ENCODE measurements around the gene FH. TPM values are rescaled to one million over a fixed set of nuclear protein-coding genes. Genes with fewer than 3 reads are reported as not detected.

FH gene
- 10 to 100 TPM; 64.1 to 86.4 (median 75.0) TPM for polyA plus RNA-seq (ENCODE audit: insufficient read length in 10 of 10)
- long read RNA-seq, donor 1, transcript FH-201 (10 exons, 1,797 nt), result major isoform, 12 of 42 reads
- long read RNA-seq, donor 1, partial matches to known transcripts, result 30 of 42 reads
- long read RNA-seq, donor 1, other reads (novel, unspliced or antisense), result 0 of 42 reads
- long read RNA-seq, donor 2, transcript FH-201 (10 exons, 1,797 nt), result major isoform, 16 of 53 reads
- long read RNA-seq, donor 2, partial matches to known transcripts, result 37 of 53 reads
- long read RNA-seq, donor 2, other reads (novel, unspliced or antisense), result 0 of 53 reads
- long read RNA-seq, donor 3, result 0 reads
- long read RNA-seq, donor 4, transcript FH-201 (10 exons, 1,797 nt), result major isoform, 5 of 19 reads
- long read RNA-seq, donor 4, partial matches to known transcripts, result 14 of 19 reads
- long read RNA-seq, donor 4, other reads (novel, unspliced or antisense), result 0 of 19 reads
- long read RNA-seq, donor 5, transcript FH-201 (10 exons, 1,797 nt), result major isoform, 13 of 34 reads
- long read RNA-seq, donor 5, partial matches to known transcripts, result 21 of 34 reads
- long read RNA-seq, donor 5, other reads (novel, unspliced or antisense), result 0 of 34 reads
- long read RNA-seq, donor 6, transcript FH-201 (10 exons, 1,797 nt), result major isoform, 22 of 61 reads
- long read RNA-seq, donor 6, partial matches to known transcripts, result 39 of 61 reads
- long read RNA-seq, donor 6, other reads (novel, unspliced or antisense), result 0 of 61 reads
- long read RNA-seq, donor 7, transcript FH-201 (10 exons, 1,797 nt), result major isoform, 13 of 34 reads
- long read RNA-seq, donor 7, partial matches to known transcripts, result 21 of 34 reads
- long read RNA-seq, donor 7, other reads (novel, unspliced or antisense), result 0 of 34 reads
- long read RNA-seq, donor 8, transcript FH-201 (10 exons, 1,797 nt), result major isoform, 6 of 40 reads
- long read RNA-seq, donor 8, partial matches to known transcripts, result 34 of 40 reads
- long read RNA-seq, donor 8, other reads (novel, unspliced or antisense), result 0 of 40 reads
- long read RNA-seq, donor 9, partial matches to known transcripts, result 0 of 1 reads
- long read RNA-seq, donor 9, other reads (novel, unspliced or antisense), result 0 of 1 reads

GRCh38 chr1:241519308-241520079 is at the start of gene FH:
Gene FH (minus strand): TSS chr1:241519755. CDS start chr1:241519722, 33 bp downstream.
- DNase-seq, result peak; percentile 97 to 99 (median 98)

GRCh38 chr1:241560849-241561187 is 41.3 kb upstream of the FH start:
- DNase-seq, result no peak

GRCh38 chr1:241560146-241560848 is 40.7 kb upstream of the FH start:
- DNase-seq, result no peak

- no peak for DNase-seq
These were observed 38.1 kb upstream of the FH start for GRCh38 chr1:241557551-241558193.

- DNase-seq, result no peak
These were observed 37.5 kb upstream of the FH start for GRCh38 chr1:241557031-241557430.

- no peak for DNase-seq
These were observed 36.0 kb upstream of the FH start for GRCh38 chr1:241555526-241555925.

GRCh38 chr1:241553886-241554592 is 34.5 kb upstream of the FH start:
- no peak for DNase-seq

GRCh38 chr1:241551759-241552638 is 32.4 kb upstream of the FH start:
- peak in 2 of 3 donors; percentile 21 to 30 for DNase-seq

GRCh38 chr1:241550318-241550717 is 30.8 kb upstream of the FH start:
- DNase-seq, result no peak

- no peak for DNase-seq
These were observed 28.5 kb upstream of the FH start for GRCh38 chr1:241548008-241548407.

GRCh38 chr1:241542199-241542907 is 22.8 kb upstream of the FH start:
- DNase-seq, result no peak

- DNase-seq, result no peak
These were observed 17.4 kb upstream of the FH start for GRCh38 chr1:241536969-241537368.

GRCh38 chr1:241536304-241536703 is 16.7 kb upstream of the FH start:
- DNase-seq, result no peak

- no peak for DNase-seq
These were observed 14.0 kb upstream of the FH start for GRCh38 chr1:241533326-241534115.

GRCh38 chr1:241532864-241533263 is 13.3 kb upstream of the FH start:
- no peak for DNase-seq

GRCh38 chr1:241532162-241532531 is 12.6 kb upstream of the FH start, which contains the start of gene KMO:
Gene KMO (plus strand): TSS chr1:241532378. CDS start chr1:241532445, 67 bp downstream.
- DNase-seq, result peak in 1 of 3 donors; percentile 2

Measured in muscle of back (tissue), 13 donors.